GM12878 (cell line): ENCODE data around the gene RARA. TPM values are rescaled to one million over a fixed set of nuclear protein-coding genes. Genes with fewer than 3 reads are reported as not detected.

ENCODE experiments used
- CHD1 ChIP-seq: IDR thresholded peaks from 2 replicates; pipeline ENCODE4 v1.6.1; 2012; ENCODE audit warnings: low read depth, low read length, improper control_type of control experiment
- MYB ChIP-seq: fragments of 150-350 bp; IDR thresholded peaks from 2 replicates; pipeline ENCODE4 v1.6.1; 2014; ENCODE audit warnings: mild to moderate bottlenecking, low read depth, low read length, borderline replicate concordance
- RAD51 ChIP-seq: fragments of 450-650 bp; IDR thresholded peaks from 2 replicates; pipeline ENCODE4 v1.6.1; 2016; ENCODE audit warnings: moderate library complexity, mild to moderate bottlenecking, inconsistent platforms
- SMAD5 ChIP-seq: IDR thresholded peaks from 2 replicates; pipeline ENCODE4 v1.6.1; 2016; ENCODE audit warnings: antibody characterized with exemption, low read depth
- STAT3 ChIP-seq: IDR thresholded peaks from 2 replicates; pipeline ENCODE4 v1.6.1; 2011; ENCODE audit warnings: low read depth, low read length, improper control_type of control experiment
- SUPT20H ChIP-seq: IDR thresholded peaks from 2 replicates; pipeline ENCODE4 v1.6.1; 2011; ENCODE audit warnings: low read depth, mild to moderate bottlenecking, low read length, moderate library complexity, borderline replicate concordance; ENCODE audit not compliant: control insufficient read depth
- WRNIP1 ChIP-seq: IDR thresholded peaks from 2 replicates; pipeline ENCODE4 v1.6.1; 2011; ENCODE audit warnings: low read depth, low read length, improper control_type of control experiment, borderline replicate concordance
- polyA plus RNA-seq, 11 experiments: library from polyadenylated mRNA; depleted of rRNA in 4 of 11; unstranded in 6 of 11; stranded (reverse) in 5 of 11; fragments of >200 nt; fragmentation: Nextera tagmentation in 4 of 11; fragmentation: Illumina TruSeq in 1 of 11; extraction: Ambion mirVana in 4 of 11; extraction: Trizol in 1 of 11; gene quantifications; 1 replicate in 1 of 11; 2 replicates in 10 of 11; pipeline versions ENCODE4 v1.2.1 to v1.2.3, GENCODE V29; 2011 to 2016; ENCODE audit warnings: inconsistent platforms in 2 of 11, missing spikeins in 2 of 11, low read depth in 1 of 11
- total RNA-seq, 4 experiments: library from RNA; depleted of rRNA in 3 of 4; stranded (reverse); fragments of >200 nt in 3 of 4; fragmentation: Illumina TruSeq in 1 of 4; extraction: Trizol in 1 of 4; gene quantifications; 2 replicates each; pipeline versions ENCODE4 v1.2.1 to v1.2.3, GENCODE V29; 2013 to 2021
- TF ChIP-seq, protein P1 (sequence below), 3 experiments: IDR thresholded peaks in 2 of 3; conservative IDR thresholded peaks in 1 of 3; 2 replicates each; pipeline ENCODE4 v1.5.1; 2011; ENCODE audit warnings: low read depth in 3 of 3, low read length in 3 of 3, mild to moderate bottlenecking in 3 of 3, control low read depth in 2 of 3, moderate library complexity in 2 of 3, inconsistent platforms in 1 of 3, mixed read lengths in 1 of 3; ENCODE audit not compliant: control insufficient read depth in 2 of 3, insufficient read depth in 1 of 3; ENCODE audit errors: extremely low read depth in 1 of 3

The RARA gene
- total and polyA plus RNA-seq, 10 of the 15 experiments (the other 5 are each of a cell fraction or from before 2014, with no cell fraction given): 0.13 to 33.6 (median 13.6) TPM

DNA sequence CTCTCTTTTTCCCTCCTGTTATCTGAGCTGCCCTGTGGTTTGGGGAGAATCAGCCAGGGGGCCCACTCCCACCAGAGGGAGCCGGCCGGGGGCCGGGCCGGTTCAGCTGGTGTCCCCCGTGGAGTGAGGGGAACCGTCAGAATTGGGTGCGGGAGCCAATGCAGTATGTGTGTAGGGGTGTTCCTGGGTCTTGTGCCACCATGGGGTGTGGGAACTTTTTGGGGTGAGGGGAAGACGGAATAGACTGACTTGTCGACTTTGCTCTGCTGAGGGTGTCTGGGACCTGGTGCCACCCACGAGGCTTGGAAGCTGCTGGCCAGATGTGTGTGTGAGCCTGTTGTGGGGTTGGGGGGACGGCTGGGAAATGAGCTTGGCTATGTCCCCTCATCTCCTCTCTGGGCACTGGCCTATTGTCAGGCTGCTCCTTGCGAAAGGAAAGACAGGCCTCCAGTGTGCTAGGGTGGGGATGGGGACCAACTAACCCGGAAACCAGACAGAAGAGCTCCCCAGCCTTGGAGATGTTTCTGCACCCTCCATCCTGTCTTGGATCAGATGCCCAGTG lies 9.9 kb downstream of the RARA start (continued):
- TF ChIP-seq WRNIP1: 0 out of 2 replicates have a peak, but pooled peaks have one; percentile 55
- no peak for TF ChIP-seq SUPT20H
- no peak for TF ChIP-seq CHD1
- TF ChIP-seq, protein P1, sequence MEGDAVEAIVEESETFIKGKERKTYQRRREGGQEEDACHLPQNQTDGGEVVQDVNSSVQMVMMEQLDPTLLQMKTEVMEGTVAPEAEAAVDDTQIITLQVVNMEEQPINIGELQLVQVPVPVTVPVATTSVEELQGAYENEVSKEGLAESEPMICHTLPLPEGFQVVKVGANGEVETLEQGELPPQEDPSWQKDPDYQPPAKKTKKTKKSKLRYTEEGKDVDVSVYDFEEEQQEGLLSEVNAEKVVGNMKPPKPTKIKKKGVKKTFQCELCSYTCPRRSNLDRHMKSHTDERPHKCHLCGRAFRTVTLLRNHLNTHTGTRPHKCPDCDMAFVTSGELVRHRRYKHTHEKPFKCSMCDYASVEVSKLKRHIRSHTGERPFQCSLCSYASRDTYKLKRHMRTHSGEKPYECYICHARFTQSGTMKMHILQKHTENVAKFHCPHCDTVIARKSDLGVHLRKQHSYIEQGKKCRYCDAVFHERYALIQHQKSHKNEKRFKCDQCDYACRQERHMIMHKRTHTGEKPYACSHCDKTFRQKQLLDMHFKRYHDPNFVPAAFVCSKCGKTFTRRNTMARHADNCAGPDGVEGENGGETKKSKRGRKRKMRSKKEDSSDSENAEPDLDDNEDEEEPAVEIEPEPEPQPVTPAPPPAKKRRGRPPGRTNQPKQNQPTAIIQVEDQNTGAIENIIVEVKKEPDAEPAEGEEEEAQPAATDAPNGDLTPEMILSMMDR (IDR thresholded peaks at IDR 0.05 in 2 of 3, conservative IDR thresholded peaks at IDR 0.05 in 1 of 3; ENCODE audit: control insufficient read depth in 2 of 3, extremely low read depth in 1 of 3, insufficient read depth in 1 of 3, low read depth in 3 of 3, low read length in 3 of 3): peak in 1 of 3 experiments; percentile 9; a peak in 1 of 6 replicates
- TF ChIP-seq RAD51: no peak
- TF ChIP-seq STAT3: no peak
- TF ChIP-seq SMAD5: no peak
- TF ChIP-seq MYB: no peak
